ENCODE data around the gene SPATA20.

The SPATA20 gene

GRCh38 chr17:50520483-50520882 is 26.5 kb upstream of the SPATA20 start:
- no peak for DNase-seq (ENCODE audit: low read depth in 2 of 2)

GRCh38 chr17:50521514-50521913 is 25.5 kb upstream of the SPATA20 start:
- no peak for DNase-seq (ENCODE audit: low read depth in 2 of 2)

- DNase-seq (ENCODE audit: low read depth in 2 of 2), result no peak
These were observed 24.2 kb upstream of the SPATA20 start for GRCh38 chr17:50522766-50523165.

- DNase-seq (ENCODE audit: low read depth in 2 of 2), result no peak
These were observed 23.8 kb upstream of the SPATA20 start for GRCh38 chr17:50523208-50523607.

- DNase-seq (ENCODE audit: low read depth in 2 of 2), result no peak
These were observed 22.1 kb upstream of the SPATA20 start for GRCh38 chr17:50524838-50525237.

- no peak for DNase-seq (ENCODE audit: low read depth in 2 of 2)
These were observed 19.7 kb upstream of the SPATA20 start for GRCh38 chr17:50527155-50527762.

- no peak for DNase-seq (ENCODE audit: low read depth in 2 of 2)
These were observed 19.0 kb upstream of the SPATA20 start for GRCh38 chr17:50527949-50528474.

- DNase-seq (ENCODE audit: low read depth in 2 of 2), result no peak
These were observed 17.1 kb upstream of the SPATA20 start for GRCh38 chr17:50529849-50530248.

GRCh38 chr17:50531428-50532025 is 15.4 kb upstream of the SPATA20 start:
- DNase-seq (ENCODE audit: low read depth in 2 of 2), result no peak

- no peak for DNase-seq (ENCODE audit: low read depth in 2 of 2)
These were observed 14.4 kb upstream of the SPATA20 start, which contains the start of gene EPN3 for GRCh38 chr17:50532452-50533024. Gene EPN3 (plus strand): TSS chr17:50532735. CDS start chr17:50536557, 3,822 bp downstream.

- DNase-seq (ENCODE audit: low read depth in 2 of 2), result no peak
These were observed 13.8 kb upstream of the SPATA20 start for GRCh38 chr17:50533185-50533584.

GRCh38 chr17:50533720-50534148 is 13.2 kb upstream of the SPATA20 start:
- DNase-seq (ENCODE audit: low read depth in 2 of 2), result no peak

- DNase-seq (ENCODE audit: low read depth in 2 of 2), result peak; percentile 13 to 21
These were observed 12.6 kb upstream of the SPATA20 start for GRCh38 chr17:50534222-50534978.

GRCh38 chr17:50534979-50535326 is 12.0 kb upstream of the SPATA20 start:
- DNase-seq (ENCODE audit: low read depth in 2 of 2), result no peak

GRCh38 chr17:50535407-50535806 is 11.6 kb upstream of the SPATA20 start:
- no peak for DNase-seq (ENCODE audit: low read depth in 2 of 2)

GRCh38 chr17:50536683-50537646 is 10.0 kb upstream of the SPATA20 start:
- no peak for DNase-seq (ENCODE audit: low read depth in 2 of 2)

GRCh38 chr17:50537721-50538548 is 9.0 kb upstream of the SPATA20 start:
- no peak for DNase-seq (ENCODE audit: low read depth in 2 of 2)

- DNase-seq (ENCODE audit: low read depth in 2 of 2), result no peak
These were observed 8.2 kb upstream of the SPATA20 start for GRCh38 chr17:50538549-50539410.

Measured in stimulated activated CD8-positive, alpha-beta memory T cell treated with anti-CD3 and anti-CD28 coated beads, Interleukin-15, amount 100 ng/mL, for 48 hours (primary cell).